AG04449 (cell line): ENCODE measurements around the gene CX3CL1.

Experiments
- CTCF ChIA-PET: fragments of 350-600 bp; formaldehyde crosslinking; extraction: SDS; loops from one replicate; lab custom pipeline; 2021; ENCODE audit warnings: antibody characterized with exemption; lab: Yijun Ruan, JAX
- POLR2A ChIA-PET: fragments of 400-600, 350-600 bp; formaldehyde crosslinking; extraction: SDS; loops from one replicate; lab custom pipeline; 2020; ENCODE audit warnings: antibody characterized with exemption, inconsistent platforms; lab: Yijun Ruan, JAX
- DNase-seq: peaks from one replicate; pipeline ENCODE4 v3.0.0-alpha.2; 2010; ENCODE audit warnings: low read depth, low spot score
- H3K4me3 ChIP-seq: 2 replicates; pipeline ENCODE4 v1.5.1; 2011; ENCODE audit warnings: low read depth, mild to moderate bottlenecking, control low read depth, low read length
- CTCF ChIP-seq: IDR thresholded peaks from one replicate; pipeline ENCODE4 v1.5.1; 2011; ENCODE audit warnings: mild to moderate bottlenecking, moderate library complexity, low read length, control low read depth, inconsistent platforms; ENCODE audit not compliant: insufficient read depth; ENCODE audit errors: missing control alignments

CX3CL1 gene

GRCh38 chr16:57372372-57373116 lies at the start of gene CX3CL1:
Gene CX3CL1, plus strand, starts transcription at chr16:57372490. Its CDS starts 79 bp downstream, at chr16:57372569.
- TF ChIP-seq CTCF, result no peak
- CTCF ChIA-PET, result interaction anchor here (1.0 to 2.9 kb wide), 3 partner anchors 9 to 147 kb away, joined by 3 to 17 read pairs (median 3); no protein-coding TSS in a partner anchor
- DNase-seq, result no peak
- POLR2A ChIA-PET, result no interaction called here
- H3K4me3 ChIP-seq, result no peak within 1 kb of the TSS

DNA sequence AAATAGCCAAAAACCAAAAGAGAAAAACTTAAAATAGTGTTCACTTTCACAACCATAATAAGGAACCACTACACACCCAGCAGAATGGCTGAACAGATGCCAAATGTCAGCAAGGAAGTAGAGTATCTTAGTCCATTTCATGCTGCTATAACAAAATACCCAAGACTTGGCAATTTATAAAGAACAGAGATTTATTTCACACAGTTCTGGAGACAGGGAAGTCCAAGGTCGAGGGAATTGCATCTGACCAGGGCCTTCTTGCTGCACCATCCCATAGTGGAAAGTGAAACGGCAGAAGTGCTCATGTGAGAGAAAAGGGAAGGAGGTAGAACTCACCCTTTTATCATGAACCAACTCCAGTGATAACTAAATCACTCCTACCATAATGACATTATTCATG lies 47.5 kb upstream of the CX3CL1 start:
- no peak overlapping the region for H3K4me3 ChIP-seq
- ChIA-PET CTCF (no interaction called here), POLR2A (no interaction called here)
- TF ChIP-seq CTCF, result no peak
- DNase-seq, result no peak

DNA sequence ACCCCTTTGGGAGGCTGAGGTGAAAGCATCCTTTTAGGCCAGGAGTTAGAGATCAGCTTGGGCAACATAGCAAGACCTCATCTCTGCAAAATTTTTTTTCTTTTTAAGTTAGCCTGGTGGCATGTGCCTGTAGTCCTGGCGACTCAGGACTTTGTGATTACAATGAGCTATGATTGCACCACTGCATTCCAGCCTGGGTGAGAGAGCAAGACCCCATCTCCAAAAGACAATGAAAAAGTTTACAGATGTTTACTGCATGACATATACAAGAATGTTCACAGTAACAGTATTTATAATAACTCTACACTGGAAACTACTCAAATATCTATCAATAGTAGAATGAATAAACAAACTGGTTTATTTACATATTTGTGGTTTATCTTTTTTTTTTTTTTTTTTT lies 46.8 kb upstream of the CX3CL1 start:
- no peak for TF ChIP-seq CTCF
- ChIA-PET POLR2A (no interaction called here), CTCF (no interaction called here)
- no peak for DNase-seq
- no peak overlapping the region for H3K4me3 ChIP-seq

DNA sequence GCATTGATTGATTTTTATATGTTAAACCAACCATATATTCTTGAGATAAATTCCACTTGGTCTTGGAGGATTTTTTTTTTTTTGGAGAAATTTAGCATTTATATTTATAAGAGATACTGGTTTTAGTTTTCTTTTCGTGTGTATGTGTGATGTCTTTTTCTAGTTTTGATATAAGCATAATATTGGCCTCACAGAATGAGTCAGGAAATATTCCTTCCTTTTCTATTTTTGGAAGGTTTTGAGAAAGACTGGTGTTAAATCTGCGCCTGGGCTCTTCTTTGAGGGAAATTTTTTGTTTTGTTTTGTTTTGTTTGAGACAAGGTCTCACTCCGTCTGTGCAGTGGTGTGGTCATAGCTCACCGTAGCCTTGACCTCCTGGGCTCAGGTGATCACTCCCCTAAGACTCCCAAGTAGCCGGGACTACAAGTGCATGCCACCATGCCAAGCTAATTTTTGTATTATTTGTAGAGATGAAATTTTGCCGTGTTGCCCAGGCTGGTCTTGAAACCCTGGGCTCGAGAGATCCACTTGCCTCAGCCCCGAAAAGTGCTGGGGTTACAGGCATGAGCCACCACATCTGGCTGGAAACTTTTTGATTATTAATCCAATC lies 42.5 kb upstream of the CX3CL1 start:
- CTCF ChIA-PET, result interaction anchor here (1.3 kb wide), 1 partner anchor 89 kb away, joined by 4 read pairs; no protein-coding TSS in a partner anchor
- POLR2A ChIA-PET, result no interaction called here
- no peak for TF ChIP-seq CTCF
- H3K4me3 ChIP-seq, result no peak overlapping the region
- DNase-seq, result no peak

GRCh38 chr16:57331355-57331754 lies 40.9 kb upstream of the CX3CL1 start:
- no peak for TF ChIP-seq CTCF
- H3K4me3 ChIP-seq, result no peak overlapping the region
- ChIA-PET CTCF (interaction anchor here (1.1 to 1.7 kb wide), 4 partner anchors 9 to 87 kb away, joined by 3 to 4 read pairs (median 4); no protein-coding TSS in a partner anchor), POLR2A (no interaction called here)
- no peak for DNase-seq

- no peak overlapping the region for H3K4me3 ChIP-seq
- ChIA-PET POLR2A (no interaction called here), CTCF (interaction anchor here (0.8 to 2.2 kb wide), 3 partner anchors 61 to 88 kb away, joined by 3 to 8 read pairs (median 3); no protein-coding TSS in a partner anchor)
- no peak for TF ChIP-seq CTCF
- DNase-seq, result no peak
Measured at GRCh38 chr16:57333402-57333801, 38.9 kb upstream of the CX3CL1 start.
